Middle frontal gyrus (tissue), 1 donor: ENCODE data around the gene CD34.

Source experiments
- DNase-seq: peaks from one replicate; pipeline ENCODE4 v3.0.0-alpha.2; 2015; ENCODE audit warnings: low spot score; ENCODE audit errors: extremely low spot score

Gene CD34

DNA sequence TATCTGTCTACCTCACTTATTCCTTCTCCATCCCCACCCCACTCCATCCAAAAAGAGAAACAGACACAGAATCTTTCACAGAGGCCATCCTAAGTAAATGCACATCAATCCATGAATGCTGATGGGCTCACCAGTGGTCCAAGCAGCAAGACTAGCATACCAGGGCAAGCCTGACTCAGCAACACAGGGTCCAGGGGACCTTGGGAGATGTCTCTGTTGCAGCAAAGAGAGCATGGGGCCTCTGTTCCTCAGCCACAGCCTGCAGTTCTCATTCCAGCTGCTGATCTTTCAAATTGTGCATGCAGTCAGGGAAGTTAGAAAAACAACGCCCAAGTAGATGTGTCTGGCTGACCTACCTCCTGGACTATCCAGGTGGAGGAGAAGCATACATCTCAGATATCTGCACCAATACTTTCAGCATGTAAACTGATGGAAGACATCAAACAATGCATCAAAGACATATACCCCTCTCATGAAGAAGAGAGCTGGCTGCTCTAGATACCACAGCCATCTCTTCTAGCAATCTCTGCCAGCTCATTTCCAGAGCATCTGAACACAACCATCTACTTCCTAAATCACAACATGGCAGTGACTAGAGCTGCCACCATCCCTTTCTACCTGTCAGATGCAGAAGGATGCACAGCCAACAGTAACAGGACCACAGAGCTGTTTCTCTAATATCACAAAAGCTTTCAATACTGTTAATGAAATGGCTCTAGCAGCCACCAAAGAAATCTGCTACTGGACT, 54.5 kb downstream of the CD34 start:
- DNase-seq: no peak

DNA sequence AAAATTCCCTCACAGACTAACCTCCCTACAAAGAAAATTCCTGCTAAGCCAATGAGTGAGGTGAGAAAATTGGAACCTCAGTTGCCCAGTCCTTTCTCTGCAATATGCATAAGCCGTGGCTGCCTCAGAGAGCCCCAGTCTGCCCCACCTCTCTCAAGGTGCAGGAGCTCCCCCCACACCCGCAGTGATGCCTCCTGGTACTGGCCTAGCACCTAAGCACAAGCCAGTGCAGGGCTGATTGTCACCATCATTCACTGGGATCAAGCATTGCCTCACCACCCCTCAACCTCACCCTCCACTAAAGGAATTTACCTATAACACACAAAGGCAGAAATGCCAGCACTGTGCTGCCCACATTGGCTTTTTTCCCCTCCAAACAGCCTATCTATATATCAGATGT, 56.9 kb downstream of the CD34 start:
- no peak for DNase-seq

DNA sequence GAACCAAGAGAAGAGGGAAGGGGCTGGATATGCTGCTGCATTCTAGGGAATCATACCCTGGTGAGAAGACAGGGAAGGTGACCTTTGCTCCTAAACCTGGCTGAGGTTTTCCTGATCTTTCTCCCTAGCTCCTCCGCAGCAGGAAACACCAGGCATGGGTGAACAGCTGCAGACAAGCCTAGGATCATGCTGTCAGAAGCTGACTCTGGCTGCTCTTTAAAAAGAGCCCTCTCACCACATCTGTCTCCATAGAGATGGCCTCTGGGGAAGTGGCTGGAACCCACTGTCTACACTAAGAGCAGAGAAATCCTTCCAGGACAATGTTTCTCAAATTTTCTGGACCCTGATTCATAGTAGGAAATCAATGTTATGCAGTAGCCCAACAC, 57.6 kb downstream of the CD34 start:
- no peak for DNase-seq

DNA sequence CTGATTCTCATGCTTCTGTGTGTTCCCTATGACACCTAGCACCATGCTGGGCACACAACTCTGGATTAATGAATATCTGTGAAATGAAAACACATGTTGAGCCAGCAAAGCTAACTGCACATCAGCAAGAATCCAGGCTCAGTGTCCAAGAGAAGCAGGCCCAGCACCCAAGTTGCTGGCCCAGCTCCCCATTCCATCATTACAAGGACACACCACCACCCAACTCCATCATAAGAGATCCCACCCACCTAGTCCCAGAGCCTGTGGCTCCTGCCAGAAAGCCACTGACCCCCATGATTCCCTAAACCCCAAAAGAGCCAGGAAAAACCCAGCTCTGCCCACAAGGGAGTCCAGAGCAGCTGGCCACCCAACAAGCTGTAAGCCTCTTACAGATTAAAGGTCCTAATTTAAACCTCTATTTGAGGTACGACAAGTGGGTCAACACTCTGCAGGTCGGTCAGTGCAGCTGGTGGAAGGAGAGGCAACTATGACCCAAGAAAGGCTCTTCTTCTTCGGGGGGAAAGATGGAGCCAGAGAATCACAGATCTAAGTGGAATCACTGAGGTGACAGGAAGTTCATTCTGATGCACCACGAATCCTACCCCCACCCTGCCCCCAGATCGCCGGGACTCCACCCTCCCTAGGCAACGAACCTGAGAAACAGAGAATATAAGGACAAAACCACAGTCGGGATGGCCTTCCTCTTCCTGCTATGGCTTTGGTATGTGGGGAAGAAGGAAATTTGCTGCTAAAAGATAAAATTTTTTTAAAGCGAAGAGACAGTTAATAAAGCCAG, 58.2 kb downstream of the CD34 start:
- DNase-seq: no peak

DNA sequence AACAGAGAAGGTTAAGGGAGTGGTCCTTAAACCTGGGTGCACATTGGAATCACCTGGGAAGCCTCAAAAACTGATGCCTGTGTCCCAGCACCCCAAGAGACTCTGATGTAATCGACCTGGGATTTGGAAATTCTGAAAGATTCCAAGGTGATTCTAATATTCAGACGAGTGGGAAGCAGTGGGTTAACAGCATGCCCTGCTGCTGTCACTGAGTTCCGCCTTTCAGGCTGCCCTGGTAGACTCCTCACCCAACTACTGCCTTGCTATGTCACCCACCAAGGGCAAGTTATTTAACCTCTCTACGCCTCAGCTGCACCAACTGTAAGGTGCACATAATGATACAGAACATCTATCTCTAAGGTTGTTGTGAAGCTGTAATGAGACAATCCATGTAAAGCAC, 59.2 kb downstream of the CD34 start:
- no peak for DNase-seq

DNA sequence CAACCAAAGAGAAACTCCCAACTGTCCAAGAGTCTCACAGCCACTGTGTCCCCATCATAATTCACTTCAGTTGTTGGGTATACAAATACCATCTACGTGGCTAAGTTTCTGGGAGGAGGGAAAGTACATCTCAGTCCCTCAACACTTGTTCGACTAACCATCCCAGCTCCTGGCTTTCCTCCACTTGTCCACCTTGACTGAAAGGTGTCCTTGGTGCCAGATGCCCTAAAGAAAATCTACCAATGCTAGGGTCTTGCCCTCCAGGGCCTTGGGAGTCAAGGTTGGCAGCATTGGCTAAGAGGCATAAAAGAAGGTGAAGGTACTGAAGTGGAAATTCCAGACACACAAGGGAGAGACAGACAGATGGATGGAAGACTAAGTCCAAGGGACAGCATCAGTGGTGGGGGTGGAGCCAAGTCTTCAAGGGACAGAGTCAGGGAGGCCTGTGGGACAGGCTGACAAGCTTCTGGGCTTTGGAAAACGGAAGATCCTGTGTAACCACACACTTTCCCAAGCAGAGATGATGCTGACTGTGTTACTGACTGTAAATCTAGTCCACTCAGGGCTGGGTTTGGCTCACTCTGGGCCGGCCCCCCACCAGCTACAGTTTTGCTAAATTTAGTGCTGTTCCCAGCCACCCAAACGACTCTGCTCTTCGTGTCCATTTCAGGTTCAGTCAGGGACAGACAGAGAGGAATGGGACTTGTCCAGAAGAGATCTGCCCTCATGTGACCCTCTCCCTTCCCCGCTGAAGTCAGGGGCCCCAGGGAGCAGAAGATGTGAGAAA, 60.1 kb downstream of the CD34 start:
- no peak for DNase-seq

DNA sequence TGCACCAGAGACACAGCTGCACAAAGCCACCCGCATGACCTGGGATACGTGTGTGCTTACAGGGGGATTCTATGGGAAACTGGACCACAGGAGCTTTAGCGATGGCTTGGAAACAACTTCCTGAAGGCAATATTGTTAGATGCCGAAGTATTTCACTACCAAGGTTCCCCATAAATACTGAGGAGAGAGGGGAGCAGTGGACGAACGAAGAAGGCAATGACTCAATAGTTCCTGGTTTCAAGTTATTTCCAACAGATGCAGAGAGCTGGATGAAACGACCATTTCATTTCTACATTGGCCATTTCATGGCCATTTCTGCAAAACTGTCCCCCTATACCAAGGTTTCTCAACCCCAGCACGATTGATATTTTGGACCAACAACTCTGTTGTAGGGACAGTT, 61.3 kb downstream of the CD34 start:
- DNase-seq: no peak

DNA sequence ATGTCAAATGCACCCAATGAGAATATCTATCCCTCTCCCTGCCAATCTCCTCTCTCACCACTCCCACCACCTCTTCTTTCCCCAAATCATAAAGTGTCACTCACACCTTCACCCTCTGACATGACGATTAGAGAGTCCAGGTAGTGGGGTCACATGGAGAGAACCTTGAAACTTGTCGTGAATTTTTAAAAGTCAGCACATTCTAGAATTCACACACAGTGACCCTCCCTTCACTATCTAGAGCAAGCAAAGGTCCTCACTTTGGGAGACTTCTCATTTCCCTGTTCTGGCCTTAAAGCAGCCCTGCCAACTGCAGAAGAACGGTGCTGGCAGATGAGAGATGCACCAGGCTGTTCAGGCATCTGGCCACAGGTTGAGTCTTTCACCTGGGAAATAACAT, 61.9 kb downstream of the CD34 start:
- no peak for DNase-seq

DNA sequence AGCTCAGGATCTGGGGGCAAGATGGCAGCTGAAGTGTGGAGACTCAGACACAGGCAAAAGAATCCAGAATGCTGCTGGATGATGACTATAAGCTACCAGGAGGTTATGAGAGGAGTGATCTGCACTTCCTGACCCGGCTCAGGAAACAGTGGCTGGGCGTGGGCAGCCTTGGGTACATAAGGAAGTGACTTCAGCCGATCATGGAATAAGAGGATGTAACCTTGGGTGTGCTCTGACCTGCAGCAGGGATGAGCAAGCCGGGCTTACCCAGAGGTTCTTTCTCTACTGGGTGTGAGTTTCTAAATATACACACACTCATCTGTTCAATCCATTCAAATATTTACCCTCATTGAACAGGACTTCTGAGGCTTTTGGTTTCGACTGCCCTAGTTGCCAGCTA, 62.7 kb downstream of the CD34 start:
- no peak for DNase-seq

DNA sequence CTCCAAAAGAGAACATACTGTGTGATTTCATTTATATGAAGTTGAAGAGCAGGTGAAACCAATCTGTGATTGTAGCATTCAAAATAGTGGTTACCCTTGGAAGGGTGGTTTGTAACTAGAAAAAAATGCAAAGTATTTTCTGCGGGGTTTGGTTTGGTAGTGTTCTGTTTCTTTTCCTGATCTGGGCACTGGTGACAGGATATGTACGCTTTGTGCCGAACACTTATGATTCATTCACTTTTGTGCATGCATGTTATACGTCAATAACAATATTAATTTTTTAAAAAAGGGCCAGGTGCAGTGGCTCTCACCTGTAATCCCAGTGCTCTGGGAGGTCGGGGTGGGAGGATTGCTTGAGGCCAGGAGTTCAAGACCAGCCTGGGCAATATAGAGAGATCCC, 63.8 kb downstream of the CD34 start:
- no peak for DNase-seq

DNA sequence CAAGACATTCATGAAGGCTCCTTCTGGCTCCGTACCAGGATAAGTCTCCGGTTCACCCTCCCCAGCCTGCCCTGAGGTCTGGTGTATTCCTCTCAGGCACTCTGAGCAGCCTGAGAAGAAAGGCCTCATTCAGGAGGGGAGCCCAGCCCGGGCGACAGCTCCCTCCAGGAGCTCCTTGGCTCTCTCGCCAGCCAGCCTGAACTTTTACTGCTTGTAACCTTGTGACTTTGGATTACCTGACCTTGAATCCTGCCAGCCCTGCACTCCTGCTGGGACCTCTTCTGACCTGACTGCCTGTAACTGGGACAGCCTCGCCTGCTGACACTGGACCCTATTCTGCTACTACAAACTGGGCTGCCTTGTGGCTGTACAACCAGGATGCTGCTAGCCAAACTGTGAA, 65.8 kb downstream of the CD34 start:
- no peak for DNase-seq

DNA sequence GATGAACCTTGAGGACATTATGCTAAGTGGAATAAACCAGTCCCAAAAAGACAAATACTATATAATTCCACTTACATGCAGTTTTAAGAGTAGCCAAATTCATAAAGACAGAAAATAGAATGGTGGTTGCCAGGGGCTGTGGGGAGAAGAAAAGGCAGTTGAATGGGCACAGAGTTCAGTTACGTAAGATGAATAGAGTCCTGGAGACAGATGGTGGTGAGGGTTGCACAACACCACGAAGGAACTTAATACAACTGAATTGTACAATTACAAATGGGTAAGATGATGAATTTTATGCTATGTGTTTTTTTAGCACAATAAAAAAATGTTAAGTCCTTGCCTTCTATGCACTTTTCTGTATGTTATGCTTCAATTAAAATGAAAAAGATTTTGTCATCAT, 66.6 kb downstream of the CD34 start:
- no peak for DNase-seq

DNA sequence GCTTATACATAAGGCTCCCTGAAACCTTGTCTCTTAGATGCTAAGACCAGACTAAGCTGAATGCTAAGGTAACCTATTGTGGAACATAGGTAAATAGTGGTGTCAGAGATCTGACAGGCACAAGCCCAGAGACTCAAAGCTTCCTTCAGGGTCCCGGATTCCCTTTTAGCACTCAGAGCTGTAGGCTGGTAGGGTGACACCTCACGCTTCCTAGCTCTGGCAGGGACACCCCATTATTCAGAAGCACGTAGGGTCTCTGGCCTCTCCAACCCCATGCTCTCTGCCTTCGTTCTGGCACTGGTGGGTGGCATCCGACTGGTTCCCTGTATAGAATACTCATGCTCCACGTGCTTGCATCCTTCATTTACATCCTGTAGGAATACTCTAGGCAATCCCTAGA, 68.4 kb downstream of the CD34 start:
- no peak for DNase-seq

DNA sequence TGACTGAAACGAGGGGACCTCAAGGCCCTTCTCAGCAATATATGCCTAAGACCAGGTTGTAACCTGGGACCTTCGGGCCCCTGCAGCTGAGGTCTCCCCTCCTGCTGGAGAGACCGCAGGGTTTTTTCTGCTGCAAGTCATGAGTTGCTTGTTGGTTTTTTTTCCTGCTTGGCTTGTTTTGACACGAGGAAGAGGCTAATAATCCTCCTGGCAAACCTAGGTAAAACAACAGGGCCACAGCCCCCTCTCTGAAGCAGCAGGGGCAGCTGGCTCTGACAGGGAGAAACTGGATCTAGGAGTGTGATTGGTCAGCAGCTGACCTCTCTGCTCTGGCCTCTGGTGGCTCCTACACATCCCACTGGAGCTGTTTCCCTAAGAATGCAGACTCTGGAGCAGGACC, 69.0 kb downstream of the CD34 start:
- DNase-seq: no peak

DNA sequence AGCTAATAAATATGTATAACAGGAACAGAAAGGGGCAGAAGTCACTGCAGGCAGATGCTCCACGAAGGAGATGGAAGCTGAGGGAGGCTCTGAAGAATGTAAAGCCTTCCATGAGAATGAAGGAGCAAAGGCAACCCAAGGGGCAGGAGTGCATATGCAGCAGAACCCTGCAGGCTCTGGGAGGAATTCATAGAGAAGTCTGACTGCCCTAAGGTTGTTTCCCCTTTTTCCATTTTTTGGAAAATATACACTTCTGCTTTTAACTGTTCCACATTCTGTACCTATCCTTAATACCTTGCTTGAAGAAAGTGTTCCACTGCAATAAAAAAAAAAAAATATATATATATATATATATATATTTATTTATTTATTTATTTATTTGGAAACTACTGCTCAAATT, 69.6 kb downstream of the CD34 start:
- no peak for DNase-seq

DNA sequence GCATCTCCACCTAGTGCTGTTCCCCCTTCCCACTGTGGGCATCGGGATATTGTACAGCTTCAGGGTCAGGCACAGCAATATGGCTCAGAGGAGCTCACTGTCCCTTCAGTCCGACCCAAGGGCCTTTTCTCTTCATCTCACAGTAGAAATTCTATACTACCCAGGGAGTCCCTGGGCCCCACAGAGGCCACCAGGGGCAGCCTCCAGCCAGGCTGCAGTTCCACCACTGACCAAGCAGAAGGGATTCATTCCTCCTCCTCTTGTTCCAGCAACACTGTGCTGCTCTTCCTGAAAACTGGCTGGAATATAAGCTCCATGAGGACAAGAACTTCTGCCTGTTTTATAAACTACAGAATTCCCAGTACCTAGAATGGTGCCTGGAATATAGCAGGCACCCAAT, 70.5 kb downstream of the CD34 start:
- DNase-seq: no peak

DNA sequence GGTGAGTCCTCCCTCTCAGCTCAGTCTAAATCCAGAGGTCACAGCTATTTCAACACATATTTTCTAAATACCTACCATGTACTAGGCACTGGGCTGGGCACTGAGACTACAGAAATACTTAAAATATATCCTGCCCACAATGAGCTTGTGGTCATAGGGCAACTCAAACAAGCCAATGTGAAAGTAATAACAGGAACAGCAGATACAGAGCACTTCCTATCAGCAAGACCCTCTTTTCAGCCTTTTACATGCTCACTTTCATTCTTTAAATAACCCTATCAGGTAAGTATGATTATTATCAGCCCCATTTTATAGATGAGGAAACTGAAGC, 71.9 kb downstream of the CD34 start:
- DNase-seq: no peak

DNA sequence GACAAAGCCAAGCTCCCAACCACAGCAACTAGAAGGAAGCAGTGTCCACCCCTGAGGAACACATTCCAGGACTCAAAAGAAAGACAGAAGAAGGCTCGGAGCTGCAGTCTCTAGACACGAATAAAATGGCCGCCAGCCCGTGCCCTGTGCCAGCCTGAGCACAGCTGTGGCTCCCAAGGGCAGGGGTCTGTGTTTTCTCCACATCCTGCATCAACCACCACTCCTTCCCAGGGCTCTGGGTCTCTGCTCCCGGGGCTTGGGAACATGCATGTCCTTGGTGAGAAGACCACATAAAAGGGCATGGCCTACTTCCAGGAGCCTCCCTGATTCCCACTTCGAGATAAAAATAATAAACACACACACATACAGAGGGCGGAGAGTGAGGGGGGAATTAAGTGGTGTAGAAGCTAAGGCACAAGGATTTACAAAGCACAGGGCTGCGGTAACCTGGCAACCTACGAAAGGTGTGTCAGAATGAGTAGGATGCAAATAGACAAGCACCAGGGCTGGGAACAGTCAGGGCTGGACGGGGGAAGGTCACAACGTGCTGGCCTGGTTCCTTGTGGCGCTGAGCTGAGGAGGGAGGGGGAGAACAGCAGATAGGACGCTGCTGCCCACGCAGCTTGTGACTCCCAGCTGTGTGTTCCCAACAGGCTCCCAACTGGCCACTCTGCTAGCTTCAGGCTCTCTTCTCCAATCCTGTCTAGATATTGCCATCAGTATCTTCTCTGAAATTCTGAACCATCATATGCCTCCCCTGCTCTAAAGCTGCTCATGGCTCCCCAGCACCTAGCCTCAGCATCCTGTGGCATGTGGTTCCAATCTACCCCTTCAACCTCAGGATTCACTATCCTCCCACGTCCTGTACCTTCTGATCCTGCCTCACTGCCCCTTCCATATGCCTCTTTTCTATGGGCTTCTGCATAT, 72.5 kb downstream of the CD34 start:
- DNase-seq: no peak

DNA sequence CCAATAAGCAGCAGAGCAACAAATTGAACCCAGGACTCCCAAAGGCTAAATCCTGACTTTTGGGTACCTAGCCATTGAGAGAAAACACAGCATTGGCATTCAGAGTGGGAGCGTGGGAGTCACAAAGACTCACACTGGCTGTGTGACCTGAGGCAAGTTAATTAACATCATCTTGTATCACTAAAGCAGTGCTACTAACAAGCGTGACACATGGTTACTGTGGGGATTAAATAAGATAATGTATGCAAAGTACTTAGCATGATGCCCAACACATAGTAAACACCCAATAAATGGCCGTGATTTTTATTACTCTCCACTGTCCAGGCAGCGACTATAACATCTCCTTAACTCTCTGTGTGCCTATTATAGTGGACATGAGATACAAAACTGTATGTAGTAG, 73.3 kb downstream of the CD34 start:
- DNase-seq: no peak

DNA sequence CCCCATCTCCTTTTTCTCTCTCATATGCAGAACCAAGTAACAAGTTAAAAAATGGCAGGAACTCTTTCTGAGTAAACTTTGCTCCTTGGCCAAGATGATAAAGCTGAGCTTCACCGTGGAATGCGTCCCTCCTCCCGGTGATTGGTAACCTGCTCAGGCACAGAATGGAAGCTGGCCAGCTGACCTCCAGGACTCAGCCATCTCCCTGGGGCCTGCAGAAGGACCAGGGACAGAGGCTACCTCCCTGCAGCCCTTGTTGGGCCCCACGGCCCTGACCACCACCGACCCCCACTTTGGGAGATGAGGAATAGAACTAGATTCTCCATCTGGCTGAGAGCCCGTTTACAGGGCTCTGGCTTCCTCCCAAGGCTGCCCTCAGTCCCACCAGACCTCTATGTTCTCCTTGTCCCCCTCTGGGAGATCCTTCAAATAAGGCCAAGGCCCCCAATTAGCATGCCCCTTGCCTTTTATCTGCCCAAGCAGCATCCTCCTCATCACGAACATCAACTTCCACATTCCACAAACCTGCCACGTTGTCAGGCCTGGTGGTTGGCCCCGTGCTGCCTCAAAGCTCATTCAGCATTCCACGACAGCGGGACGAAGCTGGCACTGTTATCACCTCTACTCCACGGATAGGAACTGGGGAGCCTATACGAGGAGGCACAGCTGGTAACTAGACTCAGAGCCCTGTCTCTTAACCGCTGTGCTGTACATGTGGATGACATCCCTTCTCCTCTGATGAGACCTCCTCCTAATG, 74.2 kb downstream of the CD34 start:
- DNase-seq: no peak

DNA sequence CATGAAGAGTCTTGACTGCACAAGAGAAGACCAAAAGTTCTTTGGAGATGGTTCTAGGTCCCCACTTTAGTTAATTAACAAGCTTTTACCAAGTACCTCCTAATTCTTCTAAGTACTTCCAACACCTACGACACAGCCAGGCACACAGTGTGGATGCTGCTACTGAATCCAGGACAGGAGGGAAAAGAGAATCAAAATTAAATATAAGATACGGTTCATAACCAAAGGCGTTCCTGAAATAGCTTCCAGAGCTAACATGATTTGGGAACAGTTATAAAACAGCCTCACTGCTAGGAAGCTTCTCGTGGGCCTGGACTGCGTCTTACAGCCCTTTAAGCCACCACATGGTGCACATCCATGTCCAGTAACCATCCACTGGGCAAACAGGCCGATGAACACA, 75.0 kb downstream of the CD34 start:
- no peak for DNase-seq
